ENCODE measurements around the gene PNMA8B. TPM values are rescaled to one million over a fixed set of nuclear protein-coding genes. Genes with fewer than 3 reads are reported as not detected.

PNMA8B gene
- total RNA-seq, 1 donor from 2014 or later = 0.09 TPM

- no peak overlapping the region for H3K4me3 ChIP-seq
- Mint-ChIP-seq H3K9me3 (no peaks in the 10 kb centered on the region), H3K27ac (peak overlapping the region; percentile 95), H3K27me3 (ENCODE audit: insufficient read depth, low read depth) (peaks cover 13% of the 10 kb centered on the region), H3K36me3 (no peaks in the 10 kb centered on the region), H3K4me3 (peak overlapping the region; percentile 73), H3K4me1 (peaks cover 49% of the 10 kb centered on the region)
- H3K4me2 ChIP-seq = peak overlapping the region; percentile 38
- H3F3A ChIP-seq (ENCODE audit: low read depth) = peaks cover 4% of the 10 kb centered on the region
- H3K9ac ChIP-seq = no peak overlapping the region
- TF ChIP-seq, protein P1, sequence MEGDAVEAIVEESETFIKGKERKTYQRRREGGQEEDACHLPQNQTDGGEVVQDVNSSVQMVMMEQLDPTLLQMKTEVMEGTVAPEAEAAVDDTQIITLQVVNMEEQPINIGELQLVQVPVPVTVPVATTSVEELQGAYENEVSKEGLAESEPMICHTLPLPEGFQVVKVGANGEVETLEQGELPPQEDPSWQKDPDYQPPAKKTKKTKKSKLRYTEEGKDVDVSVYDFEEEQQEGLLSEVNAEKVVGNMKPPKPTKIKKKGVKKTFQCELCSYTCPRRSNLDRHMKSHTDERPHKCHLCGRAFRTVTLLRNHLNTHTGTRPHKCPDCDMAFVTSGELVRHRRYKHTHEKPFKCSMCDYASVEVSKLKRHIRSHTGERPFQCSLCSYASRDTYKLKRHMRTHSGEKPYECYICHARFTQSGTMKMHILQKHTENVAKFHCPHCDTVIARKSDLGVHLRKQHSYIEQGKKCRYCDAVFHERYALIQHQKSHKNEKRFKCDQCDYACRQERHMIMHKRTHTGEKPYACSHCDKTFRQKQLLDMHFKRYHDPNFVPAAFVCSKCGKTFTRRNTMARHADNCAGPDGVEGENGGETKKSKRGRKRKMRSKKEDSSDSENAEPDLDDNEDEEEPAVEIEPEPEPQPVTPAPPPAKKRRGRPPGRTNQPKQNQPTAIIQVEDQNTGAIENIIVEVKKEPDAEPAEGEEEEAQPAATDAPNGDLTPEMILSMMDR (IDR thresholded peaks at IDR 0.05) = no peak
- TF ChIP-seq EZH2phosphoT487 (IDR thresholded peaks at IDR 0.05) (no peak), EZH2 (IDR thresholded peaks at IDR 0.05) (no peak)
- peaks cover 9% of the 10 kb centered on the region for H3K4me1 ChIP-seq
- DNase-seq (ENCODE audit: low spot score) = peak; percentile 69
- no peaks in the 10 kb centered on the region for H3K9me3 ChIP-seq (ENCODE audit: low read depth)
- H3K36me3 ChIP-seq = no peaks in the 10 kb centered on the region
- no peaks in the 10 kb centered on the region for H3K79me2 ChIP-seq (ENCODE audit: low read depth)
- H3K27ac ChIP-seq = no peak overlapping the region
- no peaks in the 10 kb centered on the region for H4K20me1 ChIP-seq (ENCODE audit: low read depth)
- no peaks in the 10 kb centered on the region for H3K27me3 ChIP-seq
- peak overlapping the region; percentile 26 for H2AFZ ChIP-seq (replicated peaks)
Measured at GRCh38 chr19:46533078-46533620, 37.5 kb upstream of the PNMA8B start.

- Mint-ChIP-seq H3K4me3 (no peak overlapping the region), H3K9me3 (no peaks in the 10 kb centered on the region), H3K36me3 (no peaks in the 10 kb centered on the region), H3K27ac (no peak overlapping the region), H3K27me3 (ENCODE audit: insufficient read depth, low read depth) (peaks cover 7% of the 10 kb centered on the region), H3K4me1 (peaks cover 47% of the 10 kb centered on the region)
- TF ChIP-seq, protein P1 (IDR thresholded peaks at IDR 0.05) = no peak
- TF ChIP-seq EZH2 (IDR thresholded peaks at IDR 0.05) (no peak), EZH2phosphoT487 (IDR thresholded peaks at IDR 0.05) (no peak)
- Histone ChIP-seq H2AFZ (replicated peaks) (no peak overlapping the region), H4K20me1 (ENCODE audit: low read depth) (no peaks in the 10 kb centered on the region), H3K4me2 (no peak overlapping the region), H3K4me3 (no peak overlapping the region), H3K27me3 (no peaks in the 10 kb centered on the region), H3K79me2 (ENCODE audit: low read depth) (no peaks in the 10 kb centered on the region), H3K36me3 (no peaks in the 10 kb centered on the region), H3K9ac (no peak overlapping the region), H3K4me1 (peaks cover 9% of the 10 kb centered on the region), H3F3A (ENCODE audit: low read depth) (peaks cover 4% of the 10 kb centered on the region), H3K27ac (no peak overlapping the region), H3K9me3 (ENCODE audit: low read depth) (no peaks in the 10 kb centered on the region)
- DNase-seq (ENCODE audit: low spot score) = no peak
Measured at GRCh38 chr19:46530636-46531035, 35.0 kb upstream of the PNMA8B start.

GRCh38 chr19:46529622-46530451 is 34.2 kb upstream of the PNMA8B start:
- H3K4me1 Mint-ChIP-seq = peaks cover 42% of the 10 kb centered on the region
- Histone ChIP-seq H3K27me3 (no peaks in the 10 kb centered on the region), H3K36me3 (no peaks in the 10 kb centered on the region), H3F3A (ENCODE audit: low read depth) (no peaks in the 10 kb centered on the region), H3K4me2 (peak overlapping the region; percentile 42), H3K9ac (no peak overlapping the region), H4K20me1 (ENCODE audit: low read depth) (no peaks in the 10 kb centered on the region), H3K9me3 (ENCODE audit: low read depth) (no peaks in the 10 kb centered on the region), H3K79me2 (ENCODE audit: low read depth) (no peaks in the 10 kb centered on the region), H3K4me3 (no peak overlapping the region), H2AFZ (replicated peaks) (peak overlapping the region; percentile 91), H3K4me1 (peaks cover 6% of the 10 kb centered on the region), H3K27ac (no peak overlapping the region)
- TF ChIP-seq EZH2phosphoT487 (IDR thresholded peaks at IDR 0.05) = no peak
- TF ChIP-seq, protein P1 (IDR thresholded peaks at IDR 0.05) = peak; percentile 97
- peak; percentile 70 for DNase-seq (ENCODE audit: low spot score)
- peaks cover 7% of the 10 kb centered on the region for H3K27me3 Mint-ChIP-seq (ENCODE audit: insufficient read depth, low read depth)
- H3K4me3 Mint-ChIP-seq = peak overlapping the region; percentile 13
- H3K27ac Mint-ChIP-seq = peak overlapping the region; percentile 91
- H3K9me3 Mint-ChIP-seq = no peaks in the 10 kb centered on the region
- H3K36me3 Mint-ChIP-seq = no peaks in the 10 kb centered on the region
